Kidney (tissue), 14 donors: ENCODE measurements around the gene KLK8. TPM values are rescaled to one million over a fixed set of nuclear protein-coding genes. Genes with fewer than 3 reads are reported as not detected.

Source experiments
- DNase-seq, 5 donors: peaks; one replicate each; pipeline ENCODE4 v3.0.0-alpha.2; 2013 to 2020
- FAIRE-seq: peaks from 2 replicates; lab custom pipeline; 2012; peaks lifted over from hg19 to GRCh38; lab: Jason Lieb, UNC
- H3K27ac ChIP-seq, 2 donors: one replicate each; pipeline ENCODE4 v1.7.0; 2013; ENCODE audit warnings: low read depth in 2 of 2, low read length in 2 of 2, inconsistent platforms in 1 of 2
- H3K27me3 ChIP-seq: one replicate; pipeline ENCODE4 v1.7.1; 2013; ENCODE audit warnings: low read length, inconsistent platforms; ENCODE audit not compliant: control insufficient read depth, insufficient read depth
- H3K36me3 ChIP-seq, 3 donors: one replicate each; pipeline versions ENCODE4 v1.7.0 to v1.7.1; 2013; ENCODE audit warnings: low read length in 3 of 3, control low read depth in 1 of 3, inconsistent platforms in 1 of 3; ENCODE audit not compliant: insufficient read depth in 3 of 3, control insufficient read depth in 2 of 3
- H3K4me1 ChIP-seq, 3 donors: one replicate each; pipeline versions ENCODE4 v1.7.0 to v1.7.1; 2013; ENCODE audit warnings: low read length in 3 of 3, inconsistent platforms in 1 of 3, low read depth in 1 of 3; ENCODE audit not compliant: control insufficient read depth in 2 of 3, insufficient read depth in 2 of 3
- H3K4me3 ChIP-seq, 3 donors: one replicate each; pipeline versions ENCODE4 v1.7.0 to v1.8.1; 2013; ENCODE audit warnings: low read length in 3 of 3, control low read depth in 1 of 3, inconsistent platforms in 1 of 3
- H3K9ac ChIP-seq, 3 donors: one replicate each; pipeline versions ENCODE4 v1.7.0 to v1.7.1; 2013; ENCODE audit warnings: low read length in 3 of 3, control low read depth in 1 of 3, inconsistent platforms in 1 of 3
- H3K9me3 ChIP-seq, 3 donors: one replicate each; pipeline versions ENCODE4 v1.7.0 to v1.7.1; 2013; ENCODE audit warnings: low read length in 3 of 3, control low read depth in 1 of 3, inconsistent platforms in 1 of 3; ENCODE audit not compliant: control insufficient read depth in 2 of 3, insufficient read depth in 1 of 3
- intact Hi-C: fragments of 100-400 bp; cut with DNase I; formaldehyde crosslinking; loops from one replicate; pipeline ENCODE4 v1.11.1; 2022
- polyA plus RNA-seq: library from polyadenylated mRNA; stranded (reverse); fragments of 350-450 nt; fragmentation: Illumina TruSeq; extraction: RNeasy Lipid Tissue Mini Kit (QIAGEN cat#74804); gene quantifications from one replicate; pipeline ENCODE4 v1.2.3, GENCODE V29; 2014; ENCODE audit warnings: low read depth, low replicate concordance; ENCODE audit not compliant: insufficient read depth
- total RNA-seq: library from RNA; stranded (reverse); fragmentation: NEBNext Ultra II Directional; extraction: Animal tissue kit (Norgen Biotek cat#: 25700); gene quantifications from one replicate; pipeline ENCODE4 v1.2.1, GENCODE V29; 2021
- TF ChIP-seq, protein P1 (sequence below): IDR thresholded peaks from 3 replicates; pipeline ENCODE4 v1.5.1; 2012; ENCODE audit warnings: mild to moderate bottlenecking, moderate library complexity, borderline replicate concordance; ENCODE audit not compliant: insufficient read depth; ENCODE audit errors: extremely low read depth
- donor health status: control.
- donor health status: control.
- donor health status: control.
- donor health status: control.
- donor health status: control.
- donor health status: DM: yes; HTN: yes; CAD: no.
- donor health status: Normal renal cell carcinoma (clear cell type).

KLK8 gene
- total and polyA plus RNA-seq, 2 donors from 2014 or later, result 1.3 to 4.2 TPM

DNA sequence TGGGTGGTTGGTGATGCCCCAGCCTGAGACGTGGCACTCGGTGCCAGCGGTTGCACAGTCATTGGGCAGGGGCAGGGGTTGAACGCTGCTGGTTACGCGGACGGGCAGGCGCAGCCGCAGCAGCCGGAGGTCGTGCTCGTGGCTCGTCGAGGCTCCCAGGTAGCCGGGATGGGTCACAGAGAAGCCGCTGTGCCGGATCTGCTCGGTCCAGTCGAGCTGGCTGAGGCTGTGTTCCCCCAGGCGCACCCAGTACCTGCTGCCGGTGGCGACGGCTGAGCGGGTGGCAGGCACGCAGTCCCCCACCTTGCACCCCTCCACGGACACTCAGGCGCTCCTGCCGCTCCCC lies 30.4 kb upstream of the KLK8 start:
- no peaks in the 10 kb centered on the region for H3K27me3 ChIP-seq
- no peaks in the 10 kb centered on the region for H3K36me3 ChIP-seq
- no peaks in the 10 kb centered on the region for H3K9me3 ChIP-seq
- intact Hi-C loops, result no loop called here
- no peak overlapping the region for H3K9ac ChIP-seq
- H3K4me3 ChIP-seq, result no peak overlapping the region
- H3K27ac ChIP-seq, result no peak overlapping the region
- TF ChIP-seq, protein P1, sequence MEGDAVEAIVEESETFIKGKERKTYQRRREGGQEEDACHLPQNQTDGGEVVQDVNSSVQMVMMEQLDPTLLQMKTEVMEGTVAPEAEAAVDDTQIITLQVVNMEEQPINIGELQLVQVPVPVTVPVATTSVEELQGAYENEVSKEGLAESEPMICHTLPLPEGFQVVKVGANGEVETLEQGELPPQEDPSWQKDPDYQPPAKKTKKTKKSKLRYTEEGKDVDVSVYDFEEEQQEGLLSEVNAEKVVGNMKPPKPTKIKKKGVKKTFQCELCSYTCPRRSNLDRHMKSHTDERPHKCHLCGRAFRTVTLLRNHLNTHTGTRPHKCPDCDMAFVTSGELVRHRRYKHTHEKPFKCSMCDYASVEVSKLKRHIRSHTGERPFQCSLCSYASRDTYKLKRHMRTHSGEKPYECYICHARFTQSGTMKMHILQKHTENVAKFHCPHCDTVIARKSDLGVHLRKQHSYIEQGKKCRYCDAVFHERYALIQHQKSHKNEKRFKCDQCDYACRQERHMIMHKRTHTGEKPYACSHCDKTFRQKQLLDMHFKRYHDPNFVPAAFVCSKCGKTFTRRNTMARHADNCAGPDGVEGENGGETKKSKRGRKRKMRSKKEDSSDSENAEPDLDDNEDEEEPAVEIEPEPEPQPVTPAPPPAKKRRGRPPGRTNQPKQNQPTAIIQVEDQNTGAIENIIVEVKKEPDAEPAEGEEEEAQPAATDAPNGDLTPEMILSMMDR, result no peak
- H3K4me1 ChIP-seq, result no peaks in the 10 kb centered on the region
- FAIRE-seq (no peak), DNase-seq (no peak)

DNA sequence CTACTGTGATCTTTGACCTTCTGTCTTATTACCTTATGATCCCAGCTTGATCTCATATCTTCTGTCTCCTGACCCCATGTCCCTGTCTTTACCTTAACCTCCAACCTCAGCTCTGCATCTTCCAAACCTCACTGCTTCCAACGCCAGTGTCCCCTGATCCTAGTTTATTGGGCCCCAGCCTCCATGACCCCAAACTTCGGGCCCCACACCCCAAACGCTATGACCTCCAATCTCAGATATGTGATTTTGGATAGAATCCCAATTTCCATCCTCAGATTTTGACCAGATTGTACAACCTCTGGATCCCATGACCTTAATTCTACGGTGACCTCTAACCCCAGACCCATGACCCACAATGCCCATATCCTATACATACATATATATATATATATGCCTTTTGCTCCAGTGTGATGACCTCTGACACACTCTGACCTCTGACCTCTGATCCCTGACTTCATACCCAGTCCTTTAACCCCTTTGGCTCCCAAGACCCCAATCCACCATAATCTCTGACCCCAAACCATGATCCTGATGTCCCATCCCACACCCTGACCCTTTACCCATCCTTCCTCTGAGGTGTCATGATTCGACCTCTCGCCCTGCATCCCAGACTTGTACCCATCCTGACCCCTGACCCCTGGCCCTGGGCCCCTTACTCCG lies 29.9 kb upstream of the KLK8 start:
- no peak overlapping the region for H3K9ac ChIP-seq
- no peak for DNase-seq
- intact Hi-C loops, result no loop called here
- no peaks in the 10 kb centered on the region for H3K4me1 ChIP-seq
- no peak overlapping the region for H3K27ac ChIP-seq
- H3K27me3 ChIP-seq, result no peaks in the 10 kb centered on the region
- no peaks in the 10 kb centered on the region for H3K9me3 ChIP-seq
- no peaks in the 10 kb centered on the region for H3K36me3 ChIP-seq
- no peak for FAIRE-seq
- H3K4me3 ChIP-seq, result no peak overlapping the region
- TF ChIP-seq, protein P1, result no peak

DNA sequence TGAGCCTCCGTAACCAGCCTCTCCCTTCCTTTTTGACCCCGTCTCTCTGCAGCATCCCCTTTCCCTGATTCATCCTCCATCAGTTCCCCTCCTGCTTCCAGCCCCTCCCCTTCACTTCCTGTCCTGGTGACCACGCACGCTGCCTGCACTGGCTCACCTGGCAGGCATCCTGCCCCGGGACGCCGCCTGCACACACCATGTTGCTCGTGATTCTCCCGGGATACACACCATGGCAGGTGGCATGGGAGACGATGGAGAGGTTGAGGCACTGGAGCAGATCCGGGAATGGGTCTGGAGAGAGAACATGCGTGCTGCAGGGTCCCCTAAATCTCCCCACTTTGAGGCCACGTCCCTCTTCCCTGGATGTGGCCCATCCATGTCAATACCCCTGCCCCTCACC lies 29.2 kb upstream of the KLK8 start:
- no peak overlapping the region for H3K27ac ChIP-seq
- no peaks in the 10 kb centered on the region for H3K27me3 ChIP-seq
- no peak overlapping the region for H3K9ac ChIP-seq
- no peak for DNase-seq
- no peak for FAIRE-seq
- TF ChIP-seq, protein P1, result no peak
- no peaks in the 10 kb centered on the region for H3K9me3 ChIP-seq
- no peaks in the 10 kb centered on the region for H3K4me1 ChIP-seq
- H3K36me3 ChIP-seq, result no peaks in the 10 kb centered on the region
- H3K4me3 ChIP-seq, result no peak overlapping the region
- intact Hi-C loops, result no loop called here

GRCh38 chr19:51029718-51030117 lies 28.3 kb upstream of the KLK8 start:
- DNase-seq (no peak), FAIRE-seq (no peak)
- Histone ChIP-seq H3K9me3 (no peaks in the 10 kb centered on the region), H3K27me3 (no peaks in the 10 kb centered on the region), H3K4me1 (no peaks in the 10 kb centered on the region), H3K36me3 (no peaks in the 10 kb centered on the region), H3K4me3 (no peak overlapping the region), H3K9ac (no peak overlapping the region), H3K27ac (no peak overlapping the region)
- intact Hi-C loops, result no loop called here
- TF ChIP-seq, protein P1, result no peak
